Subcutaneous adipose tissue (tissue), 4 donors: Measurements from ENCODE around the gene PPP2R1A. TPM values are rescaled to one million over a fixed set of nuclear protein-coding genes. Genes with fewer than 3 reads are reported as not detected.

Experiments
- small RNA-seq: library from RNA; depleted of rRNA; stranded (forward); fragments of <200 nt; gene quantifications from one replicate; pipeline ENCODE3, GENCODE V24; 2016
- total RNA-seq, 4 donors: library from RNA; depleted of rRNA; stranded (reverse); fragments of >200 nt; gene quantifications; one replicate each; pipeline ENCODE4 v1.1.0, GENCODE V29; 2016

Gene PPP2R1A
- total RNA-seq, 4 donors from 2014 or later, result 113 to 186 (median 127) TPM

Small RNA genes within 50 kb of the gene (small RNA-seq; reads per million reads assigned to genes)
- gene MIR6801, result not detected
- 0.49 reads per million for gene RF00019
- gene RPL37P23, result not detected

Other genes with a start within 250 kb of the PPP2R1A start
- 10 to 100 TPM in 3 of 4 donors, 1 to 10 TPM in 1; 9.1 to 13.9 (median 12.0) TPM for gene ZNF350, start 203.2 kb upstream of the PPP2R1A start, total RNA-seq
- 10 to 100 TPM; 12.2 to 17.9 (median 14.9) TPM for gene ZNF615, start 181.8 kb upstream of the PPP2R1A start, total RNA-seq
- 1 to 10 TPM; 4.0 to 8.6 (median 6.0) TPM for gene ZNF614, start 161.7 kb upstream of the PPP2R1A start, total RNA-seq
- gene ZNF432, start 141.2 kb upstream of the PPP2R1A start, total RNA-seq, result 10 to 100 TPM in 3 of 4 donors, 1 to 10 TPM in 1; 9.5 to 15.6 (median 13.1) TPM
- 10 to 100 TPM; 18.7 to 26.8 (median 20.4) TPM for gene ZNF841, start 94.3 kb upstream of the PPP2R1A start, total RNA-seq
- gene ZNF616, start 50.1 kb upstream of the PPP2R1A start, total RNA-seq, result 10 to 100 TPM in 1 of 4 donors, 1 to 10 TPM in 3; 7.3 to 15.4 (median 8.6) TPM
- 10 to 100 TPM; 10.2 to 18.9 (median 17.4) TPM for gene ZNF836, start 18.4 kb upstream of the PPP2R1A start, total RNA-seq
- 10 to 100 TPM in 3 of 4 donors, 1 to 10 TPM in 1; 7.3 to 13.9 (median 12.0) TPM for gene ZNF766, start 79.5 kb downstream of the PPP2R1A start, total RNA-seq
- gene ZNF480, start 107.1 kb downstream of the PPP2R1A start, total RNA-seq, result 10 to 100 TPM in 1 of 4 donors, 1 to 10 TPM in 3; 7.1 to 10.4 (median 7.8) TPM
- gene ZNF610, start 146.2 kb downstream of the PPP2R1A start, total RNA-seq, result 1 to 10 TPM in 3 of 4 donors, under 1 TPM in 1; 0.94 to 2.7 (median 1.4) TPM
- gene ZNF880, start 179.9 kb downstream of the PPP2R1A start, total RNA-seq, result 10 to 100 TPM; 11.1 to 21.9 (median 16.3) TPM
- 10 to 100 TPM; 20.7 to 26.8 (median 24.1) TPM for gene ZNF528, start 207.8 kb downstream of the PPP2R1A start, total RNA-seq
- gene ZNF534, start 239.1 kb downstream of the PPP2R1A start, total RNA-seq, result 1 to 10 TPM in 3 of 4 donors, not detected in 1; 1.0 to 1.9 (median 1.5) TPM